ENCODE measurements around the gene CDH8.

The CDH8 gene

GRCh38 chr16:62029947-62030346 lies 6.3 kb downstream of the CDH8 start:
- no peak for DNase-seq

GRCh38 chr16:62022688-62023087 lies 13.6 kb downstream of the CDH8 start:
- no peak for DNase-seq

GRCh38 chr16:62021161-62021581 lies 15.1 kb downstream of the CDH8 start:
- DNase-seq, result no peak

- no peak for DNase-seq
Observed at GRCh38 chr16:62020681-62021080, 15.6 kb downstream of the CDH8 start.

GRCh38 chr16:62019851-62020250 lies 16.4 kb downstream of the CDH8 start:
- DNase-seq, result no peak

GRCh38 chr16:62018301-62019060 lies 17.8 kb downstream of the CDH8 start:
- no peak for DNase-seq

GRCh38 chr16:62014319-62014923 lies 21.8 kb downstream of the CDH8 start:
- DNase-seq, result no peak

GRCh38 chr16:62010186-62010585 lies 26.1 kb downstream of the CDH8 start:
- DNase-seq, result no peak

GRCh38 chr16:61998460-61998859 lies 37.8 kb downstream of the CDH8 start:
- DNase-seq, result no peak

GRCh38 chr16:61993108-61993507 lies 43.1 kb downstream of the CDH8 start:
- DNase-seq, result no peak

- no peak for DNase-seq
Observed at GRCh38 chr16:61987474-61988012, 48.7 kb downstream of the CDH8 start.

GRCh38 chr16:61969077-61969382 lies 67.2 kb downstream of the CDH8 start:
- DNase-seq, result no peak

GRCh38 chr16:61968242-61969076 lies 67.8 kb downstream of the CDH8 start:
- no peak for DNase-seq

- no peak for DNase-seq
Observed at GRCh38 chr16:61957075-61957855, 79.0 kb downstream of the CDH8 start.

GRCh38 chr16:61952841-61953240 lies 83.4 kb downstream of the CDH8 start:
- no peak for DNase-seq

- no peak for DNase-seq
Observed at GRCh38 chr16:61948414-61948813, 87.8 kb downstream of the CDH8 start.

- no peak for DNase-seq
Observed at GRCh38 chr16:61946019-61946418, 90.2 kb downstream of the CDH8 start.

- DNase-seq, result no peak
Observed at GRCh38 chr16:61945511-61945910, 90.7 kb downstream of the CDH8 start.

GRCh38 chr16:61944004-61944403 lies 92.2 kb downstream of the CDH8 start:
- no peak for DNase-seq

- no peak for DNase-seq
Observed at GRCh38 chr16:61940611-61941010, 95.6 kb downstream of the CDH8 start.

- no peak for DNase-seq
Observed at GRCh38 chr16:61937646-61938045, 98.6 kb downstream of the CDH8 start.

- no peak for DNase-seq
Observed at GRCh38 chr16:61936522-61936921, 99.7 kb downstream of the CDH8 start.

GRCh38 chr16:61934601-61935000 lies 101.6 kb downstream of the CDH8 start:
- DNase-seq, result no peak

All from hematopoietic multipotent progenitor cell treated with erythropoietin and hydrocortisone succinate and interleukin-3 and kit ligand, for 8 days (in vitro differentiated cells).